Measurements from ENCODE around the gene HMCN2.

HMCN2 gene

DNA sequence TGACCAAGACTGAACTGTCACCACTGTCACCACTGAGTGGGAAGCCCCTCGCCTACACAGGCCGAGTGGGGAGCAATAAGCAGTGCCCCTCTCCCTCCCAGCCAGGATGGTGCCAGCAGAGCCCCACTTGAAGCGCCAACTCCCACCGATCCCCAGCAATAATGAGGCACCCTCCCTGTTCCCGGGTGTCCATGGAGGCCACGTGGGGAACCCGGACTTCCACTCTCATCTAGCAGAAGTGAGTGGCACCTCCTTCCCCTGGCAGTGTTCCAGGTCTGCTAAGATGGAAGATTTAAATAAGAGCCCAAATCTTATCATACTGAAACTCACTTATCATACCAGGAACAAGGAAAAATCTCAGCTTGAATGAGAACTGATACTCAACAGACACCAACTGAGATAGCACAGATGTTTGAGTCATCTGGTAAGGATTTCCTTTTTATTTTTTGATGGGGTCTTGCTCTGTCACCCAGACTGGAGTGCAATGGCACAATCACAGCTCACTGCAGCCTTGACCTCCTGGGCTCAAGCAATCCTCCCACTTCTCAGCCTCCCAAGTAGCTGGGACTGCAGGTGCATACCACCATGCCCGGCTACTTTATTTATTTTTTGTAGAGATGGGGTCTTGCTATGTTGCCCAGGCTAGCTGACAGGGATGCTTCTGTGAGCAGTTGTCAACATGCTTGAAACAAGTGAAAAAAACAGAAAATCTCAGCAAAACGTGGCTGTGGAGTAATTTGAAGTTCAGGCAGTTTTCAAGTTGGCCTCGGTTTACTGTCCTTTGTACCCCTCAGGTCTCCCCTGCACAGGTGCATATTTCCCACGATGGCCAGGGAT, 149.6 kb downstream of the HMCN2 start:
- DNase-seq (ENCODE audit: low read depth), result no peak

DNA sequence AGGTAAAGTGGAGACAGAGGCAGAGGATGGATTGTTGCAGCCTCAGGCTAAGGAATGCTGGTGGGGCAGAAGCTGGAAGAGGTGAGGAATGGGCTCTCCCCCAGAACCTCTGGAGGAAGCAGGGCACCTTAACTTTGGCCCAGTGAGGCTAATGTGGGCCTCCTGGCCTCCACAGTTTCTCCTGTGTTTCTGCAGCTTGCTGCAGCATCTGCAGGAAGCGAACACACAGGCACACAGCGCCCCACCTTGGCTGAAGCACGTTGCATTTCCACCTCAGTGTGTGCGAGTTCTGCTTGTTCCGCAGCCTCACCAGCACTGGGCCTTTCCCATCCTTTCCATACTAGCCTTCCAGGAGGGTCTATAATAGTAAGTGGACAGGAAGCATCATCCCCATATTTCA, 152.0 kb downstream of the HMCN2 start:
- DNase-seq (ENCODE audit: low read depth), result no peak

DNA sequence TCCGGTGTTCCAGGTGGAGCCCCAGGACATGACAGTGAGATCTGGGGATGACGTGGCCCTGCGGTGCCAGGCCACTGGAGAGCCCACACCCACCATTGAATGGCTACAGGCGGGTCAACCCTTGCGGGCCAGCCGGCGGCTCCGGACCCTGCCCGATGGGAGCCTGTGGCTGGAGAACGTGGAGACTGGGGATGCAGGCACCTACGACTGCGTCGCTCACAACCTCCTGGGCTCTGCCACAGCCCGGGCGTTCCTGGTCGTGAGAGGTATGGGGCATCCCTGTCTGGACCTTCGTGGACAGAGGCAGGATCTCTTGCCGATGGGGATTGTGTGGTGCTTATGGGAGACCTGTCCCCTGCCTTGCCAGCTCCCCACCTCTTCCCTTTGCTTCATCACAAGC, 153.2 kb downstream of the HMCN2 start:
- no peak for DNase-seq (ENCODE audit: low read depth)

DNA sequence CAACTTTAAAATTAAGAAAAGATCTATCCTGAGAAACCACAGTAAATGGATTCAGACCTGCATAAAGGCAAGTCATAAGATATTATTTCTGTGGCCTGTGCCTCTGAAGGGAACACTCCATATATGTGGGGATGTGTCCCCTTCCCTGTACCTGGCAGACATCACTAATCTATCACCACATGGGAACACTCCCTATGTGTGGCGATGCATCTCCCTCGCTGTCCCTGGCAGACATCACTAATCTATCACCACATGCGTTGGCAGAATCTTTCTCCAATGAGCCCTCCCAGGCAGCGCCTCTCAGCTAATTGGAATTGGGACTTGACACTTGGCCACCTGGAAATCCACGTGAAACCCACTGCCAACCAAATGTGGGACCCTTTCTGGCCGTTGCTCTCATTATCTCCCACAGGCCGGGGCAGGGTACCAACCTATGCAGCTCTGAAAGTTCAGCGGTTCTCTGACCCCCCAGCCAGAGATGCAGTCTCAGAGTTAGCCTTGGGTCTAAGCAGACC, 154.0 kb downstream of the HMCN2 start:
- no peak for DNase-seq (ENCODE audit: low read depth)

DNA sequence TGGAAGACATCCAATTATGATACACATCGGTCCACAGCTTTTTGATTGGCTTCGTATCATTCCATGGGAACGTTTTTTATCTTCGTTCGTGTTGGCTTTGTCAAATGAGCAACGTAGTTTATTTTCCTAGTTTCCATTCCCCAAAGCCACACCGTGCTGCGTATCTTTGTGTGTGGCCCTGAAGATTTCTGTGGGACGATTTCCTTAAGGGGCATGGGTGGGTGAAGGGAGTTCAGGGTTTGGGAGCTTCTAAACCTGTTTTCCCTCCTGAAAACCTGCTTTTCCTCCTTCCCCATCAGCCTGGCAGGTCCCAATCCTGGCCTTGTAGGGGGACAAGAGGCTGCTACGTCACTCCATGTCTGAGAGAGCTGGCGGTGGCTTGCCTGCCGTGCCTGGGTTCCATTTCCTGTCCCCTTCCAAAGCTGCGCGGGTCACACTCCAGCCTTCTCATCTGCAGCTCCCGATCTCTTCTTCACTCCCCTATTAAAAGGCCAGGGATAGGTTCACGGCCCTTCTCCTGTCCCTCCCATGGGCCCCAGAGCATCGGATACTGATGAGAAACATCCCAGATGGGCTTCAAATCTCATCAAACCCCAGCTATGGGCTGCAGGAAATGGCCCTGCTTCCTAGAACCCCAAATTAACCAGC, 155.7 kb downstream of the HMCN2 start:
- no peak for DNase-seq (ENCODE audit: low read depth)

DNA sequence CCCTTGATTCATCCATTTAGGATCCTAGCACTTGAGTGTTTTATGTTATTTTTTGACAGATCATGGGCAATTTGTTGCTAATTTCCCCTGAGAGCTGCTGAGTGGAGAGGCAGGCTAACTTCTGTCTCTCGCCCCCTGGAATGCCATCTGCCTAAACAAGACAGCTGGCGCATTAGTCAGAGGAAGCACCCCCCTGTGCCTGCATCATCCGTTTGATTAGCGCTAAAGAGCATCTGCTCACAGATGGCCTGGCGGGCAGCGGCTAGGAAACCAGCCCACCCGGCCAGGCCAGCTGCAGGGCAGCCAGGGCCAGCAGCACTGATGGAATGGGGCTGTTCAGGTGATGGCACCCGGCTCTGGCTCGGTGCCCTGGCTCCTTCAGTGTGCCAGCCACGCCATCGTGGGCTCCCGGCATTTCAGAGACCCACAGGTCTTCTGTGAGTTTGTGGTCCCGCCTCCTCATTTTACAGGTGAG, 156.3 kb downstream of the HMCN2 start:
- DNase-seq (ENCODE audit: low read depth), result no peak

DNA sequence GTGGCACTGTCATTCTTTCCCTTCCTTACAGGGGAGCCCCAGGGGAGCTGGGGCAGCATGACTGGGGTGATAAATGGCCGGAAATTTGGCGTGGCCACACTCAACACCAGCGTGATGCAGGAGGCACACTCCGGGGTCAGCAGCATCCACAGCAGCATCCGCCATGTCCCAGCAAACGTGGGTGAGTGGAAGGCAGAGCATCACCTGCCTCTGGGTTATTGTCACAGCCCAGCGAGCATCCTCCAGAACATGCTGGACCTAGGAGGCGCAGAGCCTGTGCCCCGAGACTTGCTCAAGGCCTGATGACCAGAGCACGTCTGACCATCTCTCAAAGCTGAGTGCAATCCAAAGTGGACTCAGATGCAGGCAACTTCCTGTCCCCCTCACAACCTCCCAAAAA, 157.0 kb downstream of the HMCN2 start:
- no peak for DNase-seq (ENCODE audit: low read depth)

DNA sequence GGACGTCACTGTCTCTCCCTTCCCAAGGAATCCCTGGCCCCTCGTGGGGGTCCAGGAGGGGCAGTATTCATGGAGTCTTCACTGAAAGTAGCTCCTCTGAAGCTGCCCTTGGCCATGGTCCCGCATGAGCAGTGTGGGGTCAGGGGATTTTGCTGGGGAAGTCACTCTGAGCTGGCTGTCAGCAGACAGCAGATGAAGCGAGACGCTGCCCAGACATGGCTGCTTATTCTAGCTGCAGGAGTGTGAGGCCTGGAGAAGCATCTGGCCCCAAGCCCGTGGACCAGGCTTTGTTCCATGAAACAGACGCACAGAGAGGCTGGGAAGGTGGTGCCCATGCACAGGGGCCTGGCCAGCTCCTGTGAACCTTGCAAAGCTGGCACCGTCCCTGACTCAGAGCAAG, 157.7 kb downstream of the HMCN2 start:
- DNase-seq (ENCODE audit: low read depth), result no peak

- no peak for DNase-seq (ENCODE audit: low read depth)
Observed at GRCh38 chr9:130424595-130425454, 159.3 kb downstream of the HMCN2 start.

DNA sequence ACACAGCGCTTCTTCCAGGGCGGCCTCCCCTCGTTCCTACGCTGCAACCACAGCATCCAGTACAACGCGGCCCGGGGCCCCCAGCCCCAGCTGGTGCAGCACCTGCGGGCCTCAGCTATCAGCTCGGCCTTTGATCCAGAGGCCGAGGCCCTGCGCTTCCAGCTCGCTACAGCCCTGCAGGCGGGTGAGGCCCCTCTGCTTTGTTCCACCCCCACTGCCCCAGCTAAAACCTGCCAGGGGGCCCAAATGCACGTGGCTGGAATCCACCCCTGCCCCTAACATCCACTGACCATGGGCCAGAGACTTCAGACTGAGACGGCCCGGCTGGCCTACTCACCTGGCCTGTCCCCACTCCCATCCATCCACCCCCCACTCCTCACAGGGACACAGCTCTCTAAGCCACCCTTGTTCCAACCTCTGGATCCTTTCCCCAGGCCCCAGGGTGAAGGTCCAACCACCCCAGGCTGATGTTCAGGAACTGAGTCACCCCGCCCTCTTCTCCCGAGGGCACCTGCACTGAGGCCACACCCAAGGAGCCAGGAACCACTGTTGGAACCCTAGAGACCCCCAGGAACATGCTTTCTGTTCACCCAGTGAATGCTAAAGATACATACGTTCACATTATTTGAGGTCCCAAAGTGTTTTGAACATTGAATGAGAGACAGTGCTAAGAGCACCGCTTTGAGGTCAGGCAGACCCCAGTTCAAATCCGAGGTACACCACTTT, 160.3 kb downstream of the HMCN2 start:
- DNase-seq (ENCODE audit: low read depth), result no peak

DNA sequence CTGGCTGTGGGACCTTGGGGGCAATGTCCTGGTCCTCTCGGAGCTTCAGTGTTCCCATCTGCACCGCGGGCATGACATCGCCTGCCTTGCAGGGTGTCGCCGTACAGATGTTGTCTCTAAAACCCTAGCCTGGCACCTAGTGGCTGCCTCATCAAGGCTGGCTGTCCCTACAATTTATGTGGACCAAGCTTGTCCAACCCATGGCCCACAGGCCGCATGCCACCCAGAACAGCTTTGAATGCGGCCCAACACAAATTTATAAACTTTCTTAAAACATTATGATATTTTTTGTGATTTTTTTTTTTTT, 160.9 kb downstream of the HMCN2 start:
- no peak for DNase-seq (ENCODE audit: low read depth)

- no peak for DNase-seq (ENCODE audit: low read depth)
Observed at GRCh38 chr9:130426883-130427282, 161.3 kb downstream of the HMCN2 start.

- DNase-seq (ENCODE audit: low read depth), result no peak
Observed at GRCh38 chr9:130427326-130427725, 161.8 kb downstream of the HMCN2 start.

DNA sequence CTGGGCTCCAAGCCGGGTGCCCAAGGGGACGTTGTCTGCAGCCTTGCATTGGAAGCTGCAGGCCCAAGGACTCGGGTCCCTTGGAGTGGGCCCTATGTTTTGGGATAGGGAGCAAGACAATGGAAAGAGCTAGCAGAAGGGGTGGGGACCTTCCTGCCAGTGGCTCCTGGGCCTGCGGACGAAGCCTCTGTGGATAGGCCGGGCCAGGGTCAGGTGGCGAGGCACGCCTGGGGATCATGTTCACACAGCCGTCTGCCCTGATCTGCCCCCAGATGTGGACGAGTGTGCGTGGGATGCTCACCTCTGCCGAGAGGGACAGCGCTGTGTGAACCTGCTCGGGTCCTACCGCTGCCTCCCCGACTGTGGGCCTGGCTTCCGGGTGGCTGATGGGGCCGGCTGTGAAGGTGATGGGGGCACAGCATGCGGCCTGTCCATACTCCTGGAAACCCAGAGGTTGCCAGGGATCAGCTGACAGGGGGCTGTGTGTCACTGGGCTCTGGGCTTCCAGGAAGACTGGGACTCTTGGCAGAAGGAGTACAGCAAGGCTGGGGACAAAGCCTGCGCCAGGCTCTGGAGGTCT, 162.6 kb downstream of the HMCN2 start:
- DNase-seq (ENCODE audit: low read depth), result no peak

DNA sequence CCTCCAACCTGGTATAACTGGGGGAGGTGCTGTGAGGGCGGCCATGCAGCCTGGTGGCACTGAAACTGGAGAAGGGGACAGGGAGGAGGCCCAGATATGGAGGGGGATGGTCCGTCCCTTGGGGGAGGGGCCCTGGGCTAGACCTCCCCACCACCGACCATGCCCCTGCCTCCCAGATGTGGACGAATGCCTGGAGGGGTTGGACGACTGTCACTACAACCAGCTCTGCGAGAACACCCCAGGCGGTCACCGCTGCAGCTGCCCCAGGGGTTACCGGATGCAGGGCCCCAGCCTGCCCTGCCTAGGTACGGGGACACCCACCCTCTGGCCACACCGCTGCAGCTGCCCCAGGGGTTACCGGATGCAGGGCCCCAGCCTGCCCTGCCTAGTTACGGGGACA, 163.8 kb downstream of the HMCN2 start:
- no peak for DNase-seq (ENCODE audit: low read depth)

DNA sequence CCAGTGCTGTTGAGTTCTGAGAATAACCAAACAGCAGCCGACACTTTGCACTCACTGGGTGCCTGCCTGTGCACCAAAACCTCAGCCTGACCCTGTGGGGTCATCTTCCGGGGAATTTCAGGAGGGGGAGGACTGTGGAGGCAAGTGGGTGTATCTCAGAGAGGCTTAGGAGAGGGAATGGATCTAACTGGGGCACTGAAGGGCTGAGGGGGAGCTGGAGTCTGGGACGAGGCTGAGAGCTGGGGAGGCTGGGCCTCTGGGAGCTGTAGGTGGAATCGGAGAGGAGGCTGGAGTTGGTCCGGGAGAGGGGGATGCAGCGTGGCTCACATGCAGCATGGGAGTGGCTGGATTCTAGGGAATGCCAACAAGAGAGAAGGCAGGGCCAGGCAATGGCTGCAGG, 164.3 kb downstream of the HMCN2 start:
- DNase-seq (ENCODE audit: low read depth), result no peak

DNA sequence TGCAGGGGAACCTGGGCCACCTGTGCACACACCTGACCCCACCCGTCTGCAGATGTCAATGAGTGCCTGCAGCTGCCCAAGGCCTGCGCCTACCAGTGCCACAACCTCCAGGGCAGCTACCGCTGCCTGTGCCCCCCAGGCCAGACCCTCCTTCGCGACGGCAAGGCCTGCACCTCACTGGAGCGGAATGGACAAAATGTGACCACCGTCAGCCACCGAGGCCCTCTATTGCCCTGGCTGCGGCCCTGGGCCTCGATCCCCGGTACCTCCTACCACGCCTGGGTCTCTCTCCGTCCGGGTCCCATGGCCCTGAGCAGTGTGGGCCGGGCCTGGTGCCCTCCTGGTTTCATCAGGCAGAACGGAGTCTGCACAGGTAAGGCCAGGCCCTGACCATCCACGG, 164.7 kb downstream of the HMCN2 start:
- no peak for DNase-seq (ENCODE audit: low read depth)

GRCh38 chr9:130430734-130431535, 165.4 kb downstream of the HMCN2 start:
- no peak for DNase-seq (ENCODE audit: low read depth)

DNA sequence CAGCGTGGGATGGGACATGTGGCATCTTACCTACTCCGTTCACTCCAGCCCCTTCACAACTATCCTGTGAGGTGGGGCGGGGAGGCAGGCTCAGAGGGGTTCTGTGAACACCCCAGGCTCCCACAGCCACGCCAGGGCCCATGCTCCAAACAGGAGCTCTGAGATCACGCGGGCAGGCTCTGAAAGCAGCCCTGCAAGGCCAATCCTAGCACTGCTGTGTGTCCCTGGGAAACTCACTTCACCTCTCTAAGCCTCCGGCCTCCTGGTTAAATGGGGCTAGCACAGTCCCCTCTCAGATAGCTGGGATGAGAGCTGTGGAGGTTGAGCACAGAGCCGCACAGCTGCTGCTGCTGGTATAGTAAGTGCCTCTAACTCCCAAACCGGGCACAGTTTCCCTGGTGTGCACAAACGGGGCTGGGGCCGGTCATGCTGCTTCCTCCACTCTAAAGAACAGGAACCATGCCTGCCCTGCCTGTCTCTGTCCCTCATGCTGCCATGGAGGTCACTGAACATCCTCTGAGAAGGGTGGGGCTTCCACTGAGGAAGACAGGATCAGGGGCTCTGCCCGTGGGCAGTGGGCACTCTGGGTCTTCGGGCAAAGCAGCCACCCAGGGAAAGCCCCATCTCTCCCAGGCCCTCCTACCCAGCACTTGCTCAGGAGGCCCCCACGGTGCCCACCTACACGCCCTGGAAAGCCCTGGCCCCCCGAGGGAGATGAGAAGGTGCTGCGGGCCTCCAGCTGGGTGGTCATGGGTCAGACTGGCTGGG, 166.2 kb downstream of the HMCN2 start:
- no peak for DNase-seq (ENCODE audit: low read depth)

- no peak for DNase-seq (ENCODE audit: low read depth)
Observed at GRCh38 chr9:130432362-130432761, 166.8 kb downstream of the HMCN2 start.
